Measurements from ENCODE around the gene PNRC2.

PNRC2 gene, protein sequence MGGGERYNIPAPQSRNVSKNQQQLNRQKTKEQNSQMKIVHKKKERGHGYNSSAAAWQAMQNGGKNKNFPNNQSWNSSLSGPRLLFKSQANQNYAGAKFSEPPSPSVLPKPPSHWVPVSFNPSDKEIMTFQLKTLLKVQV

GRCh38 chr1:23959461-23960290 is at the start of gene PNRC2:
PNRC2 (plus strand) TSS chr1:23959828; CDS start chr1:23961458, 1,630 bp downstream.
- DNase-seq (ENCODE audit: low read depth in 4 of 4, low spot score in 1 of 4), result peak; percentile 87 to 95 (median 90)

DNA sequence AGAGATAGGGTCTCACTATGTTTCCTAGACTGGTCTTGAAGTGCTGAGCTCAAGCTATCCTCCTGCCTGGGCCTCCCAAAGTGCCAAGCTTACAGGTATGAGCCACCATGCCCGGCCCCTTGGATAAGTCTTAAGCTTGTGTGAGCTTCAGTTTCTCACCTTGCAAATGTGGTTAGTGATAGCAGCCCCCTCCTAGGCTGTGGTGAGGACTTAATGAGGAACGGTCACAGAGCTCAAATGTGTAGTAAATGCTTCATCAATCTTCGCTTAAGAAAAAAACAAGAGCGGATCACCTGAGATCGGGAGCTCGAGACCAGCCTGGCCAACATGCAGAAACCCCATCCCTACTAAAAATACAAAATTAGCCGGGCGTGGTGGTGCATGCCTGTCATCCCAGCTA is 49.5 kb upstream of the PNRC2 start:
- no peak for DNase-seq (ENCODE audit: low read depth in 4 of 4, low spot score in 1 of 4)

GRCh38 chr1:23910553-23911246 is 48.9 kb upstream of the PNRC2 start:
- DNase-seq (ENCODE audit: low read depth in 4 of 4, low spot score in 1 of 4), result no peak

DNA sequence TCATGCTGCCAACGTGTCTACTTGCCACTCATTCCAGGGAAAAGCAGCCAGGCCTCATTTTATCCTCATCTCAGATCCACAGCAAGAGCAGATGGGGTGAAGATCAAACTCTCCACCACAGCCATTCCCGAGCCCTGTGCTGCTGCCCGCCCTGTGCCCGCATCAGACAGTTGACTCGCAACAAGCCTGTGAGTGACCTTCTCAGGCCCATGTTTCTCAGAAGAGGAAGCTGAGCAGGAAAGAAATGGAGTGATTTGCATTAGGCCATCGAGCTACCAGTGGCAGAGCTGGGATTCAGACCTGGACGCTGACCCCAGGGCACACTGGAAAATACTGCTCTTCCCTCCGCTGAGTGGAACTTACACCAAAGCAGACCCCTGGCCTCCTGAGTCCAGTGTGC is 47.7 kb upstream of the PNRC2 start:
- DNase-seq (ENCODE audit: low read depth in 4 of 4, low spot score in 1 of 4), result no peak

DNA sequence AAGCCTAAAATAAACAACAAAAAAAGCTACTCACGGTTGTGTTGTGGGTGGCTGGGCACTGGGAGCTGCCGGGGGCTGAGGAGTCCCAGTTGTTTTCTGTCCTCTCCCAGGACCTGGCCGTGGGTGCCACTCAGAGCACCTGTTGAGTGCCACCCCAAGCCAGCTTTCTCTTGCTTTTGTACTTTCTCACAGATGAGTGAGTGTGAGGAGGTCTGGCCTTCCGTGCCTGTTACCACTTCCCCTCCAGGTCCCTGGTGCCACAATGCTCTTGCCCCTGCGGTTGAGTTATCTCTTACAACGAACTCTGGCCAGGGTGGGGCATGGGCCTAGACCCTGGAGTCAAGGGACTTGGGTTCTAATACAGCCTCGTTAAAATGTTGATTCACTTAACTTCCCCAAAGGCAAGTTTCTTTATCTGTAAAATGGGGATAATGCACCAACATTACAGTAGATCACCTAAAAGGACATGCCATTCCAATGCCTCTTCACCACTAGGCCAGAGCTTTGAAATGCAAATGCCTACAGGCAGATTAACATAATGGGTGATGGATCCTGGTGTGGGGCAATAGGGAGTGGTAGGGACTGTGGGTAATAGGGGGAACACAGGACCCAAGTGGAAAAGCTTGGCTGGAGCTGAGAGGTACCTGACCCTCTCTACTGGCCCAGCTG is 46.3 kb upstream of the PNRC2 start, which contains the start of gene CNR2:
CNR2 (minus strand) TSS at position 151 of the 669 bp plus-strand sequence. CDS start 37,745 bp downstream, outside the sequence.
- no peak for DNase-seq (ENCODE audit: low read depth in 4 of 4, low spot score in 1 of 4)

GRCh38 chr1:23914921-23915320 is 44.7 kb upstream of the PNRC2 start:
- no peak for DNase-seq (ENCODE audit: low read depth in 4 of 4, low spot score in 1 of 4)

GRCh38 chr1:23915466-23915865 is 44.2 kb upstream of the PNRC2 start:
- DNase-seq (ENCODE audit: low read depth in 4 of 4, low spot score in 1 of 4), result no peak

DNA sequence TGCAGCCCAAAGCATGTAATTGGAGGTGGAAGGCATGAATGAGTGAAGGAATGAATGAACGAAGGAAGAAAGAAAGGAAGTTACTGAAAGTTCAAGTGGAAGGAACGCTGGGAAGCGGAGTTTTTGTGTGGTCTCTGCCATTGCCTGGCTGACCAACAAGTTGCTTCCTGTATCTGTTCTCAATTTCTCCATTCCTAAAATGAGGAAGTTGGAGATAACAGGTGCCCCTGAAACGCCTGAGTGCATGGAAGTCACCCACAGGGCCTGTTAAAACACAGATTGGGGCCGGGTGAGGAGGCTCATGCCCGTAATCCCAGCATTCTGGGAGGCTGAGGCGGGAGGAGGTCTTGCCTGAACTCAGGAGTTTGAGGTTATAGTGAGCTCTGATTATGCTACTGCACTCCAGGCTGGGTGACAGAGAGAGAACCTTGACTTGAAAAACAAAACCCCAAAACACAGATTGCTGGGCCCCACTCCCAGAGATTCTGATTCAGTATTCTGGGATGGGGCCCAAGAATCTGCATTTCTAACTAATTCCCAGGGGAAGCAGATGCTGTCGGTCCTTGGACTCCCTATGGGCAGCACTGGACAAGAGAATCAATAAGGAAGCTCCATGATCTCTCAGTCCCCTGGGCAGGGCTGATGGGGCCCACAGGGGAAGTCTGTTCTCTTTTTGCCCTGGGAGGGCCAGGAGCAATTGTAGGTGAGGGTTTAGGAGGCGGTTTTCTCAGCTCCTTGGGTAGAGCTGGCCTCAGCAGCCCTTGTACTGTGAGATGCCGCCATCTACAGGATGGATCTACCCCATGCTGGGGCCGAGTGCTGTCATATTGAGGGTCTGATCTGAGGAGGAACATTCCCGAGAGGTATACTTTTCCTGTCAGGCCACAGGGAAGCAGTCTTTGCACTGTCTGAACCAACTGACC is 43.2 kb upstream of the PNRC2 start:
- peak in 2 of 4 experiments; percentile 6 to 22 for DNase-seq (ENCODE audit: low read depth in 4 of 4, low spot score in 1 of 4)

DNA sequence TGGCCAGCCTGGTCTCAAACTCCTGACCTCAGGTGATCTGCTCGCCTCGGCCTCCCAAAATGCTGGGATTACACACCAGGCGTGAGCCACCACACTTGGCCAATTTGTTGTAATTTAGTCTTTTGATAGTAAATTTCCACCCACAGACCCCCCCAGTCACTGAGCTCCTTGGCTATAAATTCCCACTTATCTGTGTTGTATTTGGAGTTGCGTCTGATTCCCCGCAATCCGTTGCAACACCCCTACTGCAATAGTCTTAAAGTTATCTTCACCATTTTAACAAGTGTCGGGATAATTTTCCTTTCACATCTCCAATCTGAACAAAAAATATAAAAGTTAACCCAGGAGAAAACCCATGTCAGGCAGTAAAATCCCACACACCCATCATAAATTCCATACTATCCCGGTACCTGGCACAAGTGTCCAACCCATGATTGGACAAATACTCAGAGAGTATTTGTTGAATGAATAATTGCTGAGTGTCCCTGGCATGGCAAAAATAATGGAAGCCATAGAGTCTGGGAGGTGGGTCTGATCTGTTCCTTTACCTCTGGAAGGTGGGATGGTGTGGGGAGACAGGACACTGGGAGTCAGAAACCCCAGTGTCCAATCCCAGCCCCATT is 37.2 kb upstream of the PNRC2 start:
- DNase-seq (ENCODE audit: low read depth in 4 of 4, low spot score in 1 of 4), result no peak

GRCh38 chr1:23923592-23924499 is 35.8 kb upstream of the PNRC2 start:
- no peak for DNase-seq (ENCODE audit: low read depth in 4 of 4, low spot score in 1 of 4)

- DNase-seq (ENCODE audit: low read depth in 4 of 4, low spot score in 1 of 4), result no peak
Measured at GRCh38 chr1:23924601-23925000, 35.0 kb upstream of the PNRC2 start.

- DNase-seq (ENCODE audit: low read depth in 4 of 4, low spot score in 1 of 4), result no peak
Measured at GRCh38 chr1:23925279-23925678, 34.3 kb upstream of the PNRC2 start.

DNA sequence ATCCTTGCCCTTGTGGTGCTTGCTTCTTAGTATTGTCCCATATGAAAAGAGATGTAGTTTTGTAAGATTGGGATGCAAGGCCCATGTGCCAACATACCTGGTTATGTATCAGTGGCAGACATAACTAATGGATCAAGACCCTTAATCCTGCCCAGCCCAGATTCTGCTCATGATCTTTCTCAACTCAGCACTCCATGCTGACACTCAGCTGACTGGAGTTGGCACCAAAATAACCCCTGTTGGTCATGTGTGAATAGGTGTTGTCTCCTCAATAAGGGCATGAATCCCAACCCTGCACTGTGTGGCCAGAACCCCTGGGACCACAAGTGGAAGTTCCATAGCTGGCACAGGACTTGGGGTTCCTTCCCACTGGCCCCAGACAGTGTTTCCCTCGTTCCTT is 32.5 kb upstream of the PNRC2 start:
- no peak for DNase-seq (ENCODE audit: low read depth in 4 of 4, low spot score in 1 of 4)

GRCh38 chr1:23928789-23929188 is 30.8 kb upstream of the PNRC2 start:
- no peak for DNase-seq (ENCODE audit: low read depth in 4 of 4, low spot score in 1 of 4)

DNA sequence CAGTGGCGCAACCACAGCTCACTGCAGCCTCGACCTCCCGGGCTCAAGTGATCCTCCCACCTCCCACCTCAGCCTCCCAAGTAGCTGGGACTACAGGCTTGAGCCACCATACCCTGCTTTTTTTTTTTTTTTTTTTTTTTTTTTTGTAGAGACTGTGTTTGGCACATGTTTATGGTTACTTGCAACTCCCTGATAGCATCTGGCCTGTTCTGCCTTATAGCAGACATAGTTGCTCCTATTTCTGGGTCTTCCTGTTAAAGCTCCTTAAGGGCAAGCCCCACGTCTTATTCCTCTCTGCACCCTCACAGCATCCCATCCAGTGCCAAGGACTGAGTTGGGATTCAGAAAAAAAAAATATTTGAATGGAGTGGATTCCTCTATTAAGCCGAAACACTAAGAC is 29.4 kb upstream of the PNRC2 start:
- no peak for DNase-seq (ENCODE audit: low read depth in 4 of 4, low spot score in 1 of 4)

- no peak for DNase-seq (ENCODE audit: low read depth in 4 of 4, low spot score in 1 of 4)
Measured at GRCh38 chr1:23930861-23931490, 28.7 kb upstream of the PNRC2 start.

GRCh38 chr1:23931491-23931880 is 28.1 kb upstream of the PNRC2 start:
- DNase-seq (ENCODE audit: low read depth in 4 of 4, low spot score in 1 of 4), result no peak

- DNase-seq (ENCODE audit: low read depth in 4 of 4, low spot score in 1 of 4), result no peak
Measured at GRCh38 chr1:23936481-23937176, 23.0 kb upstream of the PNRC2 start.

Data from stimulated activated CD4-positive, alpha-beta T cell treated with anti-CD3 and anti-CD28 coated beads, Interleukin-1b, Interleukin-23, amount 100 ng/mL, for 24 hours (primary cell).